ENCODE measurements around the gene SAC3D1. TPM values are rescaled to one million over a fixed set of nuclear protein-coding genes. Genes with fewer than 3 reads are reported as not detected.

Gene SAC3D1
- total RNA-seq, 1 donor from 2014 or later, result 3.0 TPM

Small RNA genes within 50 kb of the gene (small RNA-seq; reads per million reads assigned to genes)
- not detected for gene MIR6879 (ENCODE audit: low replicate concordance)
- gene SNX15 (ENCODE audit: low replicate concordance), result not detected

Other genes starting within 250 kb of the SAC3D1 start
- 7.4 TPM for gene MAP4K2, start 238.0 kb upstream of the SAC3D1 start, total RNA-seq
- 15.0 TPM for gene MEN1, start 230.7 kb upstream of the SAC3D1 start, total RNA-seq
- 0.25 TPM for gene CDC42BPG, start 196.6 kb upstream of the SAC3D1 start, total RNA-seq
- 17.7 TPM for gene EHD1, start 162.6 kb upstream of the SAC3D1 start, total RNA-seq
- gene ATG2A, start 124.0 kb upstream of the SAC3D1 start, total RNA-seq, result 5.7 TPM
- gene PPP2R5B, start 116.5 kb upstream of the SAC3D1 start, total RNA-seq, result 26.6 TPM
- gene GPHA2, start 105.3 kb upstream of the SAC3D1 start, total RNA-seq, result not detected
- gene MAJIN, start 69.1 kb upstream of the SAC3D1 start, total RNA-seq, result not detected
- not detected for gene BATF2, start 44.2 kb upstream of the SAC3D1 start, total RNA-seq
- 47.0 TPM for gene ARL2, start 27.1 kb upstream of the SAC3D1 start, total RNA-seq
- 11.8 TPM for gene SNX15, start 13.8 kb upstream of the SAC3D1 start, total RNA-seq
- 1.5 TPM for gene NAALADL1, start 17.3 kb downstream of the SAC3D1 start, total RNA-seq
- 2.0 TPM for gene CDCA5, start 42.8 kb downstream of the SAC3D1 start, total RNA-seq
- gene ZFPL1, start 43.0 kb downstream of the SAC3D1 start, total RNA-seq, result 14.0 TPM
- 161 TPM for gene VPS51, start 55.0 kb downstream of the SAC3D1 start, total RNA-seq
- 34.7 TPM for gene TM7SF2, start 70.7 kb downstream of the SAC3D1 start, total RNA-seq
- 2.5 TPM for gene ZNHIT2, start 76.5 kb downstream of the SAC3D1 start, total RNA-seq
- gene FAU, start 80.9 kb downstream of the SAC3D1 start, total RNA-seq, result 217 TPM
- gene MRPL49, start 81.1 kb downstream of the SAC3D1 start, total RNA-seq, result 27.0 TPM
- 7.4 TPM for gene SYVN1, start 93.3 kb downstream of the SAC3D1 start, total RNA-seq
- gene SPDYC, start 129.0 kb downstream of the SAC3D1 start, total RNA-seq, result not detected
- 52.4 TPM for gene CAPN1, start 140.7 kb downstream of the SAC3D1 start, total RNA-seq
- 2.7 TPM for gene POLA2, start 220.8 kb downstream of the SAC3D1 start, total RNA-seq